Hematopoietic multipotent progenitor cell treated with erythropoietin and hydrocortisone succinate and interleukin-3 and kit ligand, for 4 days (in vitro differentiated cells): Measurements from ENCODE around the gene CKM.
A peak's percentile ranks its signal among the peaks of the same experiment; 100 is the strongest.
"Not testable (repeated sequence)": the region's sequence is repeated elsewhere in the genome, so short reads cannot be mapped to it uniquely, and the experiment has no call there.

ENCODE experiments used
- DNase-seq: peaks from one replicate; pipeline ENCODE4 v3.0.0-alpha.2; 2015

CKM gene

DNA sequence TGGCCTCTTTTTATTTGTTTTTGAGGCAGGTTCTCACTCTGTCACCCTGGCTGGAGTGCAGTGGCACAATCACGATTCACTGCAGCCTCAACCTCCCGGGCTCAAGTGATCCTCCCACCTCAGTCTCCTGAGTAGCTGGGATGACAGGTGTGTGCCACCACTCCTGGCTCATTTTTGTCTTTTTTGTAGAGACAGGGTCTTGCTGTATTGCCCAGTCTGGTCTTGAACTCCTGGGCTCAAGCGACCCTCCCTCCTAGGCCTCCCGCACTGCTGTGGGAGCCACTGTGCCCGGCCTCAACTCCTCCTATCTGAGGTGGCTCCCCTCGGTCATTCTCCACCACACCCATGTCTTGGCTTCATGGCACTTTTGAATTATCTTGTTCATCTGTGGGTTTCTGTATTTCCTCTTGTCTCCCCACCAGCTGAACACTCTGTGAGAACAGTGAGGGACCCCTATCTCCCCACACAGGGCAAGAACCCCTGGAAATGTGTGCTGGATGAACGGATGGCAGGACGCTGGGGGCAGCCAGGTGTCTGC, 7.9 kb downstream of the CKM start:
- DNase-seq = peak; percentile 66

DNA sequence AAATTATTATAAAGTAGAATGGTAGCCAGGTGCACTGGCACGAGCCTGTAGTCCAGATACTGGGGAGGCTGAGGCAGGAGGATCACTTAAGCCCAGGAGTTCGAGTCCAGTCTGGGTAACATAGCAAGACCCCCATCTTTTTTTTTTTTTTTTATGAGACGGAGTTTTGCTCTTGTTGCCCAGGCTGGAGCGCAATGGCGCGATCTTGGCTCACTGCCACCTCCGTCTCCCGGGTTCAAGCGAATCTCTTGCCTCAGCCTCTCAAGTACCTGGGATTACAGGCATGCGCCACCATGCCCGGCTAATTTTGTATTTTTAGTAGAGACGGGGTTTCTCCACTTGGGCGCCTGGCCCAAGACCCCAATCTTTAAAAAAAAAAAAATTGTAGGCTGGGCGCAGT, 10.4 kb downstream of the CKM start:
- DNase-seq = not testable (repeated sequence)

DNA sequence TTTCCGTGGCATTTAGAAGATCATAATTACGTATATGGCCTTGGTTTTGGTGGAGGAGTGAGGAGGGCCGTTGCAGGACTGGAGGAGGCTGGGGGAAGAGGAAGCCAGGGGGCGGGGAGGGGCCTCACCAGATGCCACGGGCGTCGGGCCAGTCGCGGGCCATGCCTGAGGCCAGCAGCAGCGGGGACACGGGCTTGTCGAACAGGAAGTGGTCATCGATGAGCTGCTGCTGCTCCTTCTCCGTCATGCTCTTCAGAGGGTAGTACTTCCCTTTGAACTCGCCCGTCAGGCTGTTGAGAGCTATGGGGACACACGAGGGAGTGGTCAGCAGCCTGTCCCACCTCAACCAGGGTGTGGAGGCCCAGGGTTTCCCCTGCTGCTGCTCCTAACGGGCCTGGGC, 11.1 kb downstream of the CKM start:
- peak; percentile 75 for DNase-seq

DNA sequence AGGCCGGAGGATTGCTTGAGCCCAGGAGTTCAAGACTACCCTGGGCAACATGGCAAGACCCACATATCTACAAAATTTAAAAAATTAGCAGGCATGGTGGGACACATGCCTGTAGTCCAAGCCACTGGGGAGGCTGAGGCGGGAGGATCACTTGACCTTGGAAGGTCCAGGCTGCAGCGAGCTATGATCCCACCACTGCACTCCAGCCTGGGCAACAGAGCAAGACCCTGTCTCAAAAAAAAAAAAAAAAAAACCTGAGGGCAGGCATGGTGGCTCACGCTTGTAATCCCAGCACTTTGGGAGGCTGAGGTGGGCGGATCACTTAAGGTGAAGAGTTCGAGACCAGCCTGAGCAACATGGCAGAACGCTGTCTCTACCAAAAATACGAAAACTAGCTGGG, 13.4 kb downstream of the CKM start:
- not testable (repeated sequence) for DNase-seq

DNA sequence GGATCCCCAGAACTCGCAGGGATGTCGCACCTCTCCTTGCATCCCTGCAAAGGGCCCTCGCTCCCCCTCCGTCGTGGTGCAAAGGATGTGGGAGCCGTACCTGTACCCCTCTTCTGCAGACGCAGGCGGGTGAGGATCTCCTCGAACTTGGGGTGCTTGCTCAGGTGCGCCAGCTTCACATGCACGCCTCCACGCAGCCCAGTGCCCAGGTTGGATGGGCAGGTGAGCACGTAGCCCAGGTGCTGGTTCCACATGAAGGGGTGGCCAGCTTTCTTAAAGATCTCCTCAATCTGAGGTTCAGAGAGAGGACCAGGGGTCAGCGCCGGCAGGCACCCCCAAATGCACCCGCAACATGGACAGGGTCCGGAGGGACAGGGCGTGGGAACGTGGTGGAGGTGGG, 15.3 kb downstream of the CKM start:
- no peak for DNase-seq

DNA sequence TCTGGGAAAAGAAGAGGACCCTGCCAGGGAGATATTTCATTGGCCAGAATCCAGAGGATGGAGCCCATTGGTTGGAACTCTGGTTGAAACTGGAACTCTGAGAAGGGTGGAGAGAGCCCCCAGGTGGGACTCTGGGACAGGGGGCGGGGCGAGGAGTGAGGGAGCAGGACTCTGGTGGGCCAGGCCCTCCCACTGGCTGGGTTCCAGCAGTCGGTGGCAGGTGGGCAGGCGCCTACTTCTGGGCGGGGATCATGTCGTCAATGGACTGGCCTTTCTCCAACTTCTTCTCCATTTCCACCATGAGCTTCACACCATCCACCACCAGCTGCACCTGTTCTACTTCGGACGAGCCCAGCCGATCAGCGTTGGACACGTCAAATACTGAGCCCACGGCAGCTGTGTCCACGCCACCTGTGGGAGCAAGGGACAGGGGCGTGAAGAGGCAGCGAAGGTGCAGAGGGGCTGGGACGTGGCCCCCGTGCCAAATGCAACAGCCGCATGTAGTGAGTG, 16.1 kb downstream of the CKM start:
- no peak for DNase-seq

DNA sequence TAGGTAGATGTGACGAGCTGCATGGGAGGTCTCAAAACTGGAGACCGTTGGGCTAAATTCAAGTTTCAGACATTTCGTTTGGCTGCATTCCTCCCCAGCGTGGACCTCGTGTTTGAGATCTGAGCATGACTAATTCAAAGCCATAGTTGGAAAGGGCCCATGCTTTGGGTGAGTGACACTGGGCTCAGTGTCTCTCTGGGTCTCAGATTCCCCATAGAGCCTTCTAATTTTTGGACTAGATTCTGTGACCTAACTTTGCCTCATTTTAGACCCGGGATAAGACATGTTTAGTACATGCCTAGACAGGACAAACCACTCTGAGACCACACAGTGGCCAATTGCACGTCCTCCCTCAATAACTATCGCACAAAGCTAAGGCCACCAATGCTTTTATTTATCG, 16.6 kb downstream of the CKM start:
- no peak for DNase-seq

DNA sequence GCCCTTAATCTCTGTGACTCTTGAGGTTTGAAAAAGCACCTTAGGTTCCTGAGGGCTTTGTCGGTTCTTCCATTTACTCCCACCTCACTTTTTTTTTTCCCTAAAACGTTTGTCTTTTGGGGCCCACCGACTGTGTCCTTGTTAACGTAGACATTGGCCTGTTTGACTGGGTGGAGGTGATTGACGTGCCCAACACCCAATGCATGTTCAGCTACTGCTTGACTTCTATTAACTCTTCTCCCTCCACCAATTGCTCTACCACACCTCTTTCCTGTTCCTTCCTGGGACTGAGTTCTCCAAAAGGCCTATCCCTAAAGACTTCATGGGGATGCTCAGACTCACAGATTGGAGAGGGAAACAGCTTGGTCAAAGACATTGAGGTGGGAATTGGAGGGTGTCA, 17.3 kb downstream of the CKM start:
- no peak for DNase-seq

DNA sequence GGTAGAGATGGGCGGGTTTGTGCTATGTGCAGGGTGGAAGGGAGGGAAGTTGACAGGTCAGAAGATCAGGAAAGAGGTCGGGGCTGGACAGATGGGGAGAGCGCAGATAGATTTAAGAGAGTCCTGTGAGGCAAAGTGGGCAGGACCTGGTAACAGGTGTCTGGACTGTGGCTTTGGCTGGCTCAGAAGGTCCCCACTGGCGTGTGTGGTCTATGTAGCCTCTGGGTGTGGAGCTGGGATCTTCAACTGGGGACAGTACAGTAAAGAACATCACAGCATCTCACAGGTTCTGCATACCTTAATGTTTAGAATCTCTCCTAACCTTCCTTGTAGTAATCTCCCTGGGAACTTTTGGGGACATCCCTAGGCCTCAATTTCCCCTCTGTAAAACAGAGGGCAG, 17.7 kb downstream of the CKM start:
- no peak for DNase-seq

DNA sequence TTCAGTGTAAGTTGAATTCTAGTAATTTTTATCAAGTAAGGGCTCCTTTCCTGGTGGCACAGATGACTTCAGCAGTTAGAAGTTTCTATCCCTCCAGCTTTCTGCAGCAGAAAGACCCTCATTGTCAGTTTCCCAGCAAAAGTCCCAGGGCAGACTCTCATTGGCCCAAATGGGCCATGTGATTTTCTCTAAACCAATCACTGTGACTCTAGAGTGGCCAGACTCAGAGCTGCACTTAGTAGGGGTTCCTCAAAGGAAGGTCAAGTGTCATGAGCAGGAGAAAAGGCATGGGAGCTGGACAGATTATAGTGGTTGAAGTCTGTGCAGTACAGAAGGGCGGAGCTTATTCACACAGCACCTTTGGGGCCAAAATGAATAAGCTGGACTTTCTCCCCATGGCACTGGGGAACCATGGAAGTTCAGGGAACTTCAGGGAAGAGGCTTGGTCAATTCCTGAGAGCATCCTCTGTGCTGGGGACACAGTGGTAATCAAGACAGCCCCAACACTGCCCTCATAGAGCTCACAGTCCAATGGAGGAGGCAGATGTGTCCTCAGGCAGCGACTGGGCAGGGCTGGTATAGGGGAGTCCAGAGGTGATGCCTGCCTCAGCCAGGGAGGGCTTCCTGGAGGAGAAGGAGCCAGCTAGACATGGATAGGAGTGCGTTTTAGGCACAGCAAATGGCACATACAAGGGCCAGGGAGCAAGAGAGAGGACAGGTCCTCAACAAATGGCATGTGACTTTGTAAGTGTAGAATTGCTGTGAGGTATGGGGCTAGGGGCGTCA, 18.3 kb downstream of the CKM start:
- no peak for DNase-seq

DNA sequence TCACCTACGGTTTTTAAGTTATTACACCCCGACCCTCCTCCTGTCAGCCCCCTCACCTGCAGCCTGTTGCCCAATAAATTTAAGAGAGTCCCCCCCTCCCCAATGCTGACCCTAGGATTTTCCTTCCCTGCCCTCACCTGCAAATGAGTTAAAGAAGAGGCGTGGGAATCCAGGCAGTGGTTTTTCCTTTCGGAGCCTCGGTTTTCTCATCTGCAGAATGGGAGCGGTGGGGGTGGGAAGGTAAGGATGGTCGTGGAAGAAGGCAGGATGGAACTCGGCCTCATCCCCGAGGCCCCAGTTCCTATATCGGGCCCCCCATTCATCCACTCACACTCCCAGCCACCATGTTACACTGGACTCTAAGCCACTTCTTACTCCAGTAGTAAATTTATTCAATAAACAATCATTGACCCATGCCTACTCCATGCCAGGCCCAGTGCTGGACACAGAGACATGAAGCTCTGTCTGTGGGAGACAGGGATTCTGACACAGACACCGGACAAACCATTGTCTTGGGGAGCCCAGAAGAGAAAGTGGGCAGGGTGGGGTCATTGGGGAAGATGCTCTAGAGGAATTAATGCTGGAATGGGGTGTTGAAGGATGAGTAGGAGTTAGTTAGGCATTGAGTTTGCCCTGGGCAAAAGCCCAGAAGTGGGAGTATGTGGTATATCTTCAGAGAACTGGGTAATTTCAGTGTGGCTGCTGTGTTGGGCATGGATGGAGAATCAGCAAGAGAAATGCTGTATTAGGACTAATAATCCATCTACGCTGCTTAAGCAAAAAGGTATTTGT, 19.2 kb downstream of the CKM start:
- no peak for DNase-seq

DNA sequence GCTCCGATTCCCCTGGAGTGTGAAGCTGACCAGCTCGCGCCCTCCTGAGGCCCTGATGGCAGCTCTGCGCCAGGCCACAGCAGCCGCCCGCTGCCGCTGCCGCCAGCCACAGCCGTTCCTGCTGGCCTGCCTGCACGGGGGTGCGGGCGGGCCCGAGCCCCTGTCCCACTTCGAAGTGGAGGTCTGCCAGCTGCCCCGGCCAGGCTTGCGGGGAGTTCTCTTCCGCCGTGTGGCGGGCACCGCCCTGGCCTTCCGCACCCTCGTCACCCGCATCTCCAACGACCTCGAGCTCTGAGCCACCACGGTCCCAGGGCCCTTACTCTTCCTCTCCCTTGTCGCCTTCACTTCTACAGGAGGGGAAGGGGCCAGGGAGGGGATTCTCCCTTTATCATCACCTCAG, 20.3 kb downstream of the CKM start:
- DNase-seq = no peak

DNA sequence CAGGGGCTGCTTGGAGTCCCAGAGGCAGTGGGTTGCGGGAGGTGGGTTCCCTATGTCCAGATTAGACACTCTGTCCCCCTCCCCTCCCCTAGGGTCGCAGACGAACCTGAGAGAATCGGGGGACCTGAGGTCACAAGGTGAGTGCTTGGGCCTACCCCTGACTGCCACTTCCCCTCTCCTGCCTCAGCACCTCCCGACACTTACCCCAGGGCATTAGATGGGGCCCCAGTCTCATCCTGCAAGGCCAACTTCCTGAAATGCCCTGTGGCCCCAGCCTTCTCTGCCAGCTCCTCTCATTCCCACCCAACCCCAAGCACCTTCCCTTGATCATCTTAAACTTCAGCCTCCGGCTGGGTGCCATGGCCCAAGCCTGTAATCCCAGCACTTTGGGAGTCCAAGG, 23.0 kb downstream of the CKM start:
- DNase-seq = no peak

DNA sequence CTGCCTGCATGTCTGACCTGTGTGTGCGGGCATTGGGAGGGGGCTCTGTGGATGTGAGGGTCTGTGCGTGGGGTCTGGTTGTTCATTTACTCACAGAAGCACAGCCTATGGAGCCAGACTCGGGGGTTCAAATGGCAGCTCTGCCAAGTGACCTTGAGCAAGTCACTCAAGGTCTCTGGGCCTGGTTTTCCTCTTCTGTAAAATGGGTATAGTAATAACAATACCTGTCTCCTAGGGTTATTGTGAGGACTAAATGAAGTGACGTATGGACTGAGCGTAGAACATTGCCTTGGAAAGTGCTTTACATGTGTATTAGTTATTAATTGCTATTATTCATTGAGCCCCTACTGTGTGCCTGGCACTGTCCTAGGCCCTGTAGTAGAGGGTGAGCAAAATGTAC, 24.4 kb downstream of the CKM start:
- no peak for DNase-seq

DNA sequence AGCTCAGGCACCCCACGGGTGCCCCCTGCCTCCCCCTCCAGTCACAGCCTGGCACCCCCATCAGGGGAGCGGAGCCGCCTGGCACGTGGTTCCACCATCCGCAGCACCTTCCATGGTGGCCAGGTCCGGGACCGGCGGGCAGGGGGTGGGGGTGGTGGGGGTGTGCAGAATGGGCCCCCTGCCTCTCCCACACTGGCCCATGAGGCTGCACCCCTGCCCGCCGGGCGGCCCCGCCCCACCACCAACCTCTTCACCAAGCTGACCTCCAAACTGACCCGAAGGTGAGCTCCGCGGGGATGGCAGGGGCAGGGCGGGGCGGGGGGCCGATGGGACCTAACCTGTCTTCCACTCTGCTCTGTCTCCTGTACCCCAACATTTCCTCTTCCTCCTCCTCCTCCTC, 25.0 kb downstream of the CKM start:
- DNase-seq = no peak

DNA sequence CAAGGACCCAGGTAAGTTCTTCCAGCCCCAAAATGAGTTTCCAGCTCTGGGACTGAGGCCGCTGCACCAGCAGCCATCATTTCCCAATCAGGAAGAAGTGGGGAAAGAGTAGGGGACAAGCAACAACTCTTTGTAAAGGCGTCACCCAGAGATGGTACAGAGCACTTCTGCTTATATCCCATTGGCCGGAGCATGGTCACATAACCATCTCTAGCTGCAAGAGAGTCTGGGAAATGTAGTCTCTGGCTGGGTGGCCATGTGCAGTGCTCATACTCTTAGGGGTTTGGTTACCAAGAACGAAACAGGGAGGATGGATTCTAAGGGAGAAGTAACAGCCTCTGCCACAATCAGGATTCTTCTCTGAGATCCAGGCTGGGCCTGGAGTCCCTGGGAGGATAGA, 26.3 kb downstream of the CKM start:
- DNase-seq = peak; percentile 61

DNA sequence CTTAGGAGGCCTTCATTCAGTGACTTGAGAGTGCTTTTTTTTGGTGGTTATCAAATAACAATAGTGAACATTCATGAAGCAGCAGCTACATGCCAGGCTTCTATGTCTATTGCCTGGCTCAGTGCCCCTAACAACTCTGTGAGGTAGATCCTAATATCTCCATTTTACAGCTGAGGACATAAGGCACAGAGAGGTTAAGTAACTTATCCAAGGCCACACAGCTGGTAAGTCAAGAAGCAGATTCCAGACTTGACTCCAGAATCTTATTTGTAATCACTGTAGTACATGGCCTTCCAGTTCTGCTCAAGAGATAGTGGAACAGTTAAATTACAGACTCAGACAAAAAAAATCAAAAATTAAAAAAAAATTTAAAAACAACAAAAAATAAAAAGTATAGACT, 26.8 kb downstream of the CKM start:
- DNase-seq = no peak

DNA sequence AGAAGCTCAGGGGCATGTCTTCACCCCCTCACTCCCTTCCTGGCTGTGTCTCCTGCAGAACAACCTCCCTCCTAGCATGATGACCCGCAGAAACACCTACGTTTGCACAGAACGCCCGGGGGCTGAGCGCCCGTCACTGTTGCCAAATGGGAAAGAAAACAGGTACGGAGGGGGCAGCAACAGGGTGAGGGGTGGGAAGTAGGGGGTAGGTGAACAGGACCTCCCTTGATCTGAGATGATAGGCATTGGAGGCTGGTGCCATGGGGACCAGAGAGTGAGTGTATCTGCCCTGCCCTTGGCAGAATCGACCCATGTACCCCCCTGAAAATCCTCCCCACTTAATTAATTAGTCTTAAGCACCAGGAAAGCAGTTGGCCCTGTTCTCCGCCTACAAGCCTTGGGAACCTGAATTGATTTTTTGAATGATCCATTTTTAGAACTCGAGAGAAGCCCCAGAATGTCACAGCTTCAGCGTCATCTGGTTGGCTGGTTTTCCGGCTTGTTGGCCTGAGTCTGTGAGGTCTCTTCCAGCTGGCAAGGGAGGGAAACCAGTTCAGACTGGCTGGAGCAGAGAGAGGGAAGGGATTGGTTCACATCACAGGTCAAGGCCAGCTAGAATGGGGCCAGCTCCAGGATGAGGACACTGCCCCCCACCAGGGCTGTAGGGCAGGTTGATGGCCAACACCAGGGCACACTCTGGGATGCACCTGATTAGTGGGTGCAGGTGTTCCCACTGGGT, 28.2 kb downstream of the CKM start:
- no peak for DNase-seq

DNA sequence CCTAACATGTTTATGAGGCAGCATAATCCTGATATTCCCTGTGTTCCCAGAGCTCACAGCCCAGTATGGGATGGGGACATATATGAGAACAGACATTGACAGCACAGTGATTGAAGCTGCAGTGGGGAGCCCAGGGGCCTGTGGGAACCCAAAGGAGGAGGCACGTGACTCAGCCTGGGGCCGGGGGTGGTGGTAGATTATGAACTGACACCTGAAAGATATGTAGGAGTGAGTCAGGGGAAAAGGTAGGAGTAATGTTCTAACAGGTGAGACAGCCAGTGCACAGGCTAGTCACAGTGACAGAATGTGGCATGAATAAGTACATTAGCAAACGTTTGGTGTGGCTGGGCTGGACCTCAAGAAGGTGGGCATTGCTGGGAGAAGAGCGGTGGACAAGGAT, 29.0 kb downstream of the CKM start:
- no peak for DNase-seq

DNA sequence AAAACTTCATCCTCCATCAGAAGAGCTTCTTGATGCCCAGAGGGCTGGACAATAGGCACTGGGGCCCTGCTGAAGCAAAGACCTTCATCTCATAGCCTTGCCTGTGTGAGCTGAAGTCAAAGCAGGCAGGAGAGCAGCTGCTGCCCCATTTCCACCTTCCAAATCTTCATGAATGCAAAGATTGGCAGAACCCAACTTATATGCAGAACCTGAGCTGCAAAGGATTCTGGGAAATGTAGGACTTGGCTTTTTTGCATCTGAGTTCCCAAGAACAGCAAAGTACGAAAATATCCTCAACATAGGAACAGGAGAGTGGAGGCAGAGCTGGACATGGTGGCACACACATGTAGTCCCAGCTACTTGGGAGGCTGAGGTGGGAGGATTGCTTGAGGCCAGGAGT, 30.8 kb downstream of the CKM start:
- DNase-seq = no peak

DNA sequence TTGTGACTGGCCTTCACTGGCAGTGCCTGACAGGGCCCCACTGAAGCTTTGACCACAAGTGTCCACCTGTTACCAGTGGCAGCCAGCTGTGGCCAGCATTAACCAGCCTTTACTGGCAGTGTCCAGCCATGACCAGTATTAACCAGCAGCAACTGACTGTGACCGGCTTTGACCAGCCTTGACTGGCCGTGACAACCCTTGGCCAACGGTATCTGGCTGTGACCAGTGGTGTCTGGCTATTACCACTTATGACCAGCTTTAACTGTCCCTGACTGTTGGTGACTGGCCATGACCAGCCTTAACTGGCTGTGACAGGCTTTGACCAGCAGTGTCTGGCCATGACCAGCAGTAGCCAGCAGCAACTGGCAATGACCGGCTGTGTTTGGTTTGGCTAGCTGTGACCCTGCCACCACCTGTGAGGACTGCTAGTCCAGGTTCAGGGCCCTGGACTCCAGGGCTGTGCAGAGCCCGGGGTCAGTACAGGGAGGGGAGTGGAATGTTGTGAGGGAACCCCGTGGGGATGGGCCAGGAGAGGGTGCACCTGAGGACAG, 32.2 kb downstream of the CKM start:
- DNase-seq = no peak

DNA sequence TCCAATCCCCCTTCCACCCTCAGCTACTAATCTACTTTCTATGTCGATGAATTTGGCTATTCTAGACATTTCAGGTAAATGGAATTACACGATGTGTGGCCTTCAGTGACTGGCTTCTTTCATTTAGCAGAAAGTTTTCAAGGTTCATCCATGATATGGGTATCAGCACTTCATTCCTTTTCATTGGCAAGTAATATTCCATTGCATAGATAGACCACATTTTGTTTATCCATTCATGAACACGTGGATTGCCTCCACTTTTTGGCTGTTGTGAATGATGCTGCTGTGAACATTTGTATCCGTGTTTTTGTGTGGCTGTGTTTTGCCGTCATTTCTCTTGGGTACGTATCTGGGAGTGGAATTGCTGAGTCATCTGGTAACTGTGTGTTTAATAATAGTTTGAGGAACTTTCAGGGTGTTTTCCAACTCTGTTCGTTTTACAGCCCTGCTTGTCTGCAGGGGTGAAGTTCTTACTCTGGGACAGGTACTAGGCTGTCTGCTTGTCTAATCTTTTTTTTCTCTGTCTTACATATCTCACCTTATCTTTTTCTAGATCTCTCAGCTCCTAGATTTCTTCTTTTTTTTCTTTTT, 39.1 kb downstream of the CKM start:
- peak; percentile 58 for DNase-seq
